ENCODE results near the gene ITGA11. TPM values are rescaled to one million over a fixed set of nuclear protein-coding genes. Genes with fewer than 3 reads are reported as not detected.

The ITGA11 gene
- total and polyA plus RNA-seq, 4 experiments from 2014 or later: not detected

DNA sequence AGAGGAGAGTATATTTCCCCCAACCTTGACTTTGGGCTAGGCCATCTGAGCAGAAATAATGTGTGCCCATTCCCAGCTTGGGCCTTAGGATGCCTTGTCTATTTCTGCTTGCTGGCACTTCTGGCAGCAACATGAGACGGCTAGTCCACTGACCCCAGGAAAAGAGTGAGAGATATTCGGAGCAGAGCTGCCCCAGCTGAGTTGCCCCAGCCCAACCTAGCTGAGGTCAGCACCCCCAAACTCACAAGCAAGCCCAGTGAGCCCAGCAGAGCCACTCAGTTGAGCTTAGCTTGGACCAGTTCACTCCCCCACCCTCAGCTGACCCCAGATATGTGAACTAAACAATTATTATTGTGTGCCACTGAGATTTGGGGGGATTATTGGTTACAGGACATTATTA lies 20.2 kb downstream of the ITGA11 start:
- no peaks in the 10 kb centered on the region for H3K27me3 ChIP-seq (ENCODE audit: insufficient read depth, low read length)
- Mint-ChIP-seq H3K27me3 (peaks cover 4 to 7% of the 10 kb centered on the region in 2 donors), H3K36me3 (no peaks in the 10 kb centered on the region), H3K4me3 (peak overlapping the region in 1 of 8 donors; percentile 25), H3K9me3 (no peaks in the 10 kb centered on the region), H3K4me1 (no peaks in the 10 kb centered on the region), H3K27ac (no peak overlapping the region)
- no peak overlapping the region for H3K4me3 ChIP-seq (ENCODE audit: low read length in 2 of 2)
- no peak for DNase-seq
- POLR2A ChIA-PET (ENCODE audit: partially characterized antibody): no interaction called here
- no peaks in the 10 kb centered on the region for H3K9me3 ChIP-seq (ENCODE audit: control insufficient read depth in 1 of 2, low read length in 2 of 2)
- CTCF ChIA-PET (ENCODE audit: partially characterized antibody): no interaction called here
- no peak overlapping the region for H3K27ac ChIP-seq (ENCODE audit: low read depth, low read length)
- intact Hi-C loops (cut with micrococcal nuclease): no loop called here
- no peaks in the 10 kb centered on the region for H3K36me3 ChIP-seq (ENCODE audit: insufficient read depth, low read length)
- no peaks in the 10 kb centered on the region for H3K4me1 ChIP-seq (ENCODE audit: insufficient read depth, low read length)

DNA sequence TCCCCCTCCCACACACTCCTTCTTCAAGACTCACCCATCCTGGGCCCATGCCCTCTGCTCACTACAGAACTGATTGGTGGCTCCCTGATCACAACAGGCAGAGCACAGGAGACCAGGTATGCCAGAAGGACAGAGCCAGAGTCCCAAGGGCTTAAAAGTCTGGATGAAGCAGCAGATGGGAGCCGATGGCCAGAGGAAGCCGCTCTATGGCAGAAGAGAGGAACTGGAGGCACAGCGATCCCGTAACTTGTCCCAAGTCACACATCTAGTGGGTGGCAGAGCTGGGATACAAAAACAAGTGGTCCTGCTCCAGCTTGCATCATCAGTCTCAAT lies 20.7 kb downstream of the ITGA11 start:
- POLR2A ChIA-PET (ENCODE audit: partially characterized antibody): no interaction called here
- Histone ChIP-seq H3K9me3 (ENCODE audit: control insufficient read depth in 1 of 2, low read length in 2 of 2) (no peaks in the 10 kb centered on the region), H3K36me3 (ENCODE audit: insufficient read depth, low read length) (no peaks in the 10 kb centered on the region), H3K4me3 (ENCODE audit: low read length in 2 of 2) (no peak overlapping the region), H3K27me3 (ENCODE audit: insufficient read depth, low read length) (no peaks in the 10 kb centered on the region), H3K4me1 (ENCODE audit: insufficient read depth, low read length) (no peaks in the 10 kb centered on the region), H3K27ac (ENCODE audit: low read depth, low read length) (no peak overlapping the region)
- intact Hi-C loops (cut with micrococcal nuclease): no loop called here
- Mint-ChIP-seq H3K27ac (no peak overlapping the region), H3K36me3 (no peaks in the 10 kb centered on the region), H3K4me3 (no peak overlapping the region), H3K9me3 (no peaks in the 10 kb centered on the region), H3K4me1 (no peaks in the 10 kb centered on the region), H3K27me3 (peaks cover 4 to 7% of the 10 kb centered on the region in 2 donors)
- no peak for DNase-seq
- CTCF ChIA-PET (ENCODE audit: partially characterized antibody): no interaction called here

DNA sequence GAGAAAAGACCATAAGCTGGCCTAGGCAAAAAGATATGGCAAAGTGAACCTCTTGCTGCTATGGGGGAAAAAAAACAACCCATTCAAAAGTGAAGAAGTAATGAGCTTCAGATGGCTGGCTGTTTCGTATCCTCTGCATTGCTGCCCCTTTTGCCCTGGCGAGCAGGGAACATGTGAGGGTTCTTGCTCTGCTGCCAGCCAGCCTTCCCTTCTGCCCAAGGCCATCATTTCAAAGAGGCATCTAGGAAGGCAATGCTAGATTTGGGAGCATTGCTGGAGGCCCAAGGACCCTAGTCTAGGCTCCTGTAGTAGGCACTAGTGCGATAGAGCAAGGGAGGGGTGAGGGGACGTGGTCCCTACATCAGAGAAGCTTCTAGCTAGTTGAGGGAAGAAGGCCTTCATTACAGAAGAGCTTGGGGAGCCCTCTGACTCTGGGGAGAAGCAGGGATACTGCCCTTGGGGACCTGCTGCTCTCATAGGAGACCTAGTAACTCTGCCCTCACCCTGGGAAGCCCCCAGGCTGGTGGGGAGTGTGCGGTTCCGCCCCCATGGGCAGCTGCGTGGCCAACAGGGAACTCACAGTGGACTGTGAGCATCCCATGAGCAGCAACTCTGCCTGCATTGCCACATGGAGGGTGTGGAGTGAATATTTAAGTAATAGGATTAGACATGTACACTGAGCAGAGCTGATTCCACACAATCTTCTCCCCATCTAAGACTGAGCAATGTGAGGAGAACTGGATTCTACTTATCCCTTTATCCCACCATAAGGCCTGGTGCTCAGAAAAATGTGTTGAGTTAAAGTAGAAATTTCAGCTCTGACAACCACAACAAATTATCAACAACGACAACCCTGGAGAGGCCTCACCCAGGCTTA lies 21.3 kb downstream of the ITGA11 start:
- Mint-ChIP-seq H3K4me3 (no peak overlapping the region), H3K9me3 (no peaks in the 10 kb centered on the region), H3K36me3 (no peaks in the 10 kb centered on the region), H3K27ac (no peak overlapping the region), H3K27me3 (peaks cover 4 to 7% of the 10 kb centered on the region in 2 donors), H3K4me1 (no peaks in the 10 kb centered on the region)
- DNase-seq: no peak
- POLR2A ChIA-PET (ENCODE audit: partially characterized antibody): no interaction called here
- CTCF ChIA-PET (ENCODE audit: partially characterized antibody): no interaction called here
- H3K9me3 ChIP-seq (ENCODE audit: control insufficient read depth in 1 of 2, low read length in 2 of 2): no peaks in the 10 kb centered on the region
- H3K4me3 ChIP-seq (ENCODE audit: low read length in 2 of 2): no peak overlapping the region
- intact Hi-C loops (cut with micrococcal nuclease): no loop called here
- no peaks in the 10 kb centered on the region for H3K27me3 ChIP-seq (ENCODE audit: insufficient read depth, low read length)
- H3K36me3 ChIP-seq (ENCODE audit: insufficient read depth, low read length): no peaks in the 10 kb centered on the region
- H3K27ac ChIP-seq (ENCODE audit: low read depth, low read length): no peak overlapping the region
- no peaks in the 10 kb centered on the region for H3K4me1 ChIP-seq (ENCODE audit: insufficient read depth, low read length)

DNA sequence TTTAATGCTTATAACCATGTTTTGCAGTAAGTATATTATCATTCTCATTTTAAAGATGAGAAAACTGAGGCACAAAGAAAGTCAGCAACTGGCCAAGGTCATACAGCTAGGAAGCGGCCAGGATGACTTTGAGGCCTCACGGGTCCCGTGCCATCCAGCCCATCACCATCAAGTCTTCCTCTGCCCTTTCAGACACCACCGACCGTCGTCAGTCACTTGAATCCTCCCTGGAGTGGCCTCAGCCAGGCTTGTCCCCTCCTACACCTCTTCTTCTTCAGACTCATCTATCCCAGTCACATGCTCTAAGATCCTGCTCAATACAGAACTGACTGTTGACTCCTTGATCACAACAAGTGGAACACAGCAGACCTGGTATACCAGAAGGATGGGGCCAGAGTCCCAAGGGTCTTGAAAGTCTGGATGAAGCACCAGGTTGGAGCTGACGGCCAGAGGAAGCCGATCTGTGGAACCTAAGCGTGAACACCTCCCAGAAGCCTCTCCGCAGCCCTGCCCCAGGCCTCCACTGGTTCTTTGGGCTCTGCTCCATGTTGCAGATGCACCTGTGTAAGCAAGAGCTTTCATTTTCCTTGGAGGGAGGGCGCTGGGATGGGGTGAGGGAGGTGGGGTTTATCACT lies 22.1 kb downstream of the ITGA11 start:
- DNase-seq: no peak
- ChIA-PET CTCF (ENCODE audit: partially characterized antibody) (no interaction called here), POLR2A (ENCODE audit: partially characterized antibody) (no interaction called here)
- no peak overlapping the region for H3K27ac Mint-ChIP-seq
- H3K4me1 Mint-ChIP-seq: no peaks in the 10 kb centered on the region
- H3K9me3 ChIP-seq (ENCODE audit: control insufficient read depth in 1 of 2, low read length in 2 of 2): no peaks in the 10 kb centered on the region
- no peak overlapping the region for H3K4me3 Mint-ChIP-seq
- H3K36me3 Mint-ChIP-seq: no peaks in the 10 kb centered on the region
- no peak overlapping the region for H3K27ac ChIP-seq (ENCODE audit: low read depth, low read length)
- H3K4me3 ChIP-seq (ENCODE audit: low read length in 2 of 2): no peak overlapping the region
- intact Hi-C loops (cut with micrococcal nuclease): no loop called here
- H3K4me1 ChIP-seq (ENCODE audit: insufficient read depth, low read length): no peaks in the 10 kb centered on the region
- H3K27me3 Mint-ChIP-seq: peaks cover 3 to 7% of the 10 kb centered on the region in 2 donors
- H3K36me3 ChIP-seq (ENCODE audit: insufficient read depth, low read length): no peaks in the 10 kb centered on the region
- no peaks in the 10 kb centered on the region for H3K27me3 ChIP-seq (ENCODE audit: insufficient read depth, low read length)
- no peaks in the 10 kb centered on the region for H3K9me3 Mint-ChIP-seq

DNA sequence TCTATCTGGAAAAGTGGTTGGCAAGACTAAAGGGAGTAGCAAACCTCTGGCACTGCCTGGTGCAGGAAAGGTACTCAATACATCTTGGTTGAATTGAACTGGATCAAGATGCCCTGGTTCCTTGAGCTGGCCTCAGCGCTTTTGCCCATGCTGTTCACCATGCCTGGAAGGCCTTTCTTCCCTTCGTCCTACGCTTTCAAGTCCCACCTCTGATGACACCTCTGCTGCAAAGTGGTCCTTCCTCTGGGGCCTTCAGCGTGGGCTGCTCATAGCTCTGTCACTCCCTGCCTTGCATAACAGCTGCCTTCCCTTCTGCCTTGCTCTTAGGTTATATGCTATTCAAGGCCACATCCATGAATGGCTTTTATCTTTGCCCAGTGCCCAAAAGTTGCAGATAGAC lies 23.0 kb downstream of the ITGA11 start:
- intact Hi-C loops (cut with micrococcal nuclease): no loop called here
- peaks cover 0 to 1% (median 0%) of the 10 kb centered on the region in 8 donors for H3K9me3 Mint-ChIP-seq
- Histone ChIP-seq H3K4me3 (ENCODE audit: low read length in 2 of 2) (no peak overlapping the region), H3K36me3 (ENCODE audit: insufficient read depth, low read length) (no peaks in the 10 kb centered on the region), H3K27me3 (ENCODE audit: insufficient read depth, low read length) (no peaks in the 10 kb centered on the region), H3K27ac (ENCODE audit: low read depth, low read length) (no peak overlapping the region), H3K9me3 (ENCODE audit: control insufficient read depth in 1 of 2, low read length in 2 of 2) (no peaks in the 10 kb centered on the region), H3K4me1 (ENCODE audit: insufficient read depth, low read length) (no peaks in the 10 kb centered on the region)
- H3K27ac Mint-ChIP-seq: no peak overlapping the region
- DNase-seq: no peak
- H3K36me3 Mint-ChIP-seq: no peaks in the 10 kb centered on the region
- ChIA-PET POLR2A (ENCODE audit: partially characterized antibody) (no interaction called here), CTCF (ENCODE audit: partially characterized antibody) (no interaction called here)
- H3K4me1 Mint-ChIP-seq: no peaks in the 10 kb centered on the region
- H3K4me3 Mint-ChIP-seq: no peak overlapping the region
- H3K27me3 Mint-ChIP-seq: peaks cover 3 to 7% of the 10 kb centered on the region in 2 donors

DNA sequence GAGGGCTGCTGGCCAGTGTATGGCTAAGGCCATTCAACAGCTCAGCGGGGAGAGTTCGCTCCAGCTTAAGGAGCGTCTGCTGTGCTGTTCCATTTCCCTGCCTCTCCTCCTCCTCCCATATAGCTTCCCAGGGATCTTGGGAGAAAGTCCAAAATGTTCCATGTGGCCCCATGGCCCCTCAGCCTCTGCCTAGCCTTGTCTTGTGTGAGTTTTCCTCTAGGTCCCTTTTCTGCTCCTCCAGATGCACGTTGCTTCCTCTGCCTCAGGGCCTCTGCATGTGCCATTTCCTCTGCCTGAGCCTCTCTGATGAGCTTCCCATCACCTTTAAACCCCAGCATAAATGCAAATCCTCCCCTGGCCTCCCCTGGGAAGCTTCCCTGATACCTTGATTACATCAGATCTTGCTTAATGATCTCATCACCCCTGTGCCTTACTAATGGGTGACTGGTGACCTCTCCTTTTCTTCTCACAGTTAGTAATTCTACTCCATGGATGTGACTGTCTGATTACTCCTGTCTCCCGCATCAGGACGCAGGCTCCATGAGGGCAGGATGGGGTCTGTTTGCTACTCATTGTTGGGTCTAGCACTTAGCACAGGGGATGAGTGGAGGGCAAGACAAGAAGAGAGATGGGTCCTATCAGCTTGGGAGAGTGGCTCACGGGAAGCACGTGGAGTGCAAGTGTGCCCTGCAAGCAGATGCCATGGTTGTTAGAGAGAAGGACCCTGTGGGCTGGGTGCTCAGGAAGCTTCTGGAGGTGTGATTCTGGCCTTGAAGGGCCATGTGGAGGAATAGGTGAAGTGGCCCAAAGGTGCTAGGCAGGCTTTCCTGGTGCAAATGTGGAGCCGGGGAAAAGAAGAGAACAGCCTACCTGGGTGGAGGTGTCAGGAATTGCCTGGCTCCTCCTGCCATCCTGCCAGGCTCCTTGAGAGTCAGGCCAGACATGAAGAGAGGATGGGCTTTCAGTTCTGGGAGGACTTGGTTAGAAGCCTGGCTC lies 23.8 kb downstream of the ITGA11 start:
- no peak overlapping the region for H3K4me3 Mint-ChIP-seq
- intact Hi-C loops (cut with micrococcal nuclease): no loop called here
- H3K4me1 Mint-ChIP-seq: no peaks in the 10 kb centered on the region
- ChIA-PET POLR2A (ENCODE audit: partially characterized antibody) (no interaction called here), CTCF (ENCODE audit: partially characterized antibody) (no interaction called here)
- no peak overlapping the region for H3K27ac Mint-ChIP-seq
- Histone ChIP-seq H3K27ac (ENCODE audit: low read depth, low read length) (no peak overlapping the region), H3K4me1 (ENCODE audit: insufficient read depth, low read length) (no peaks in the 10 kb centered on the region), H3K36me3 (ENCODE audit: insufficient read depth, low read length) (no peaks in the 10 kb centered on the region), H3K4me3 (ENCODE audit: low read length in 2 of 2) (no peak overlapping the region), H3K27me3 (ENCODE audit: insufficient read depth, low read length) (no peaks in the 10 kb centered on the region), H3K9me3 (ENCODE audit: control insufficient read depth in 1 of 2, low read length in 2 of 2) (no peaks in the 10 kb centered on the region)
- peaks cover 3 to 7% of the 10 kb centered on the region in 2 donors for H3K27me3 Mint-ChIP-seq
- H3K36me3 Mint-ChIP-seq: no peaks in the 10 kb centered on the region
- H3K9me3 Mint-ChIP-seq: peaks cover 0 to 4% (median 1%) of the 10 kb centered on the region in 8 donors
- DNase-seq: no peak
